ENCODE data around the gene HID1.

HID1 gene

DNA sequence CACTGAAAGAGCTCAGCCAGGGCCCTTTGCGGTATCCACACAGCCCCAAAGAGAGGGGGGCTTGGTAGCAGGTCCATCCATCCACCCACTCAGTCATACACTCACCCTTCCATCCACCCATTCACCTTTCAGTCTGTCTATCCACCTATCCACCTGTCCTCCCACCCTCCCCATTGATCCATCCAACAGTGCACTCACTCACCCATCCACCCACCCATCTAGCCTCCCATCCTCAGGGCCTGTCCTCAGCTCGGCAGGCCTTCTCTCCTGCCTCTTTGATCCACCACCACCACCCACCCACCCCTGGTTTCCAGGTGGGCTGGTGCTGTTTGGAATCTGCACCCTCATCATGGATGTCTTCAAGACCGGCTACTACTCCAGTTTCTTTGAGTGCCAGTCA is 47.3 kb downstream of the HID1 start:
- H3K27ac ChIP-seq (ENCODE audit: low read depth, low read length) = no peak overlapping the region
- peaks cover 34 to 62% (median 58%) of the 10 kb centered on the region in 5 donors for H3K27me3 ChIP-seq (ENCODE audit: control insufficient read depth in 5 of 5, insufficient read depth in 4 of 5, low read length in 5 of 5)
- no peak overlapping the region for H3K9ac ChIP-seq (ENCODE audit: low read length in 5 of 5)
- H3K9me3 ChIP-seq (ENCODE audit: control insufficient read depth in 5 of 5, low read length in 5 of 5) = no peaks in the 10 kb centered on the region
- no peak overlapping the region for H3K4me3 ChIP-seq (ENCODE audit: low read depth in 1 of 5, low read length in 5 of 5)
- H3K4me1 ChIP-seq (ENCODE audit: control insufficient read depth in 5 of 5, insufficient read depth in 5 of 5, low read length in 5 of 5) = peaks cover 2 to 24% (median 20%) of the 10 kb centered on the region in 5 donors
- H3K36me3 ChIP-seq (ENCODE audit: control insufficient read depth in 5 of 5, insufficient read depth in 5 of 5, low read length in 5 of 5) = no peaks in the 10 kb centered on the region

GRCh38 chr17:74924250-74924948 is 48.2 kb downstream of the HID1 start, which contains the start of gene OTOP2:
Gene OTOP2 (plus strand): TSS chr17:74924273. CDS start chr17:74924633, 360 bp downstream.
- Histone ChIP-seq H3K27me3 (ENCODE audit: control insufficient read depth in 5 of 5, insufficient read depth in 4 of 5, low read length in 5 of 5) (peaks cover 42 to 71% (median 63%) of the 10 kb centered on the region in 5 donors), H3K4me1 (ENCODE audit: control insufficient read depth in 5 of 5, insufficient read depth in 5 of 5, low read length in 5 of 5) (peaks cover 2 to 32% (median 20%) of the 10 kb centered on the region in 5 donors), H3K27ac (ENCODE audit: low read depth, low read length) (no peak within 1 kb of the TSS), H3K9ac (ENCODE audit: low read length in 5 of 5) (no peak within 1 kb of the TSS), H3K9me3 (ENCODE audit: control insufficient read depth in 5 of 5, low read length in 5 of 5) (no peaks in the 10 kb centered on the region), H3K36me3 (ENCODE audit: control insufficient read depth in 5 of 5, insufficient read depth in 5 of 5, low read length in 5 of 5) (no peaks in the 10 kb centered on the region), H3K4me3 (ENCODE audit: low read depth in 1 of 5, low read length in 5 of 5) (peak within 1 kb of the TSS in 2 of 5 donors; percentile 29 to 44)

- Histone ChIP-seq H3K9me3 (ENCODE audit: control insufficient read depth in 5 of 5, low read length in 5 of 5) (no peaks in the 10 kb centered on the region), H3K4me3 (ENCODE audit: low read depth in 1 of 5, low read length in 5 of 5) (peak overlapping the region in 1 of 5 donors; percentile 44), H3K4me1 (ENCODE audit: control insufficient read depth in 5 of 5, insufficient read depth in 5 of 5, low read length in 5 of 5) (peaks cover 2 to 32% (median 20%) of the 10 kb centered on the region in 5 donors), H3K9ac (ENCODE audit: low read length in 5 of 5) (no peak overlapping the region), H3K27ac (ENCODE audit: low read depth, low read length) (no peak overlapping the region), H3K27me3 (ENCODE audit: control insufficient read depth in 5 of 5, insufficient read depth in 4 of 5, low read length in 5 of 5) (peaks cover 44 to 77% (median 63%) of the 10 kb centered on the region in 5 donors), H3K36me3 (ENCODE audit: control insufficient read depth in 5 of 5, insufficient read depth in 5 of 5, low read length in 5 of 5) (no peaks in the 10 kb centered on the region)
These were observed 48.9 kb downstream of the HID1 start for GRCh38 chr17:74923538-74924249.

GRCh38 chr17:74922694-74923537 is 49.6 kb downstream of the HID1 start, which contains the start of gene USH1G:
Gene USH1G (minus strand): TSS chr17:74923255. CDS start chr17:74923073, 182 bp downstream.
- Histone ChIP-seq H3K27me3 (ENCODE audit: control insufficient read depth in 5 of 5, insufficient read depth in 4 of 5, low read length in 5 of 5) (peaks cover 44 to 81% (median 66%) of the 10 kb centered on the region in 5 donors), H3K4me1 (ENCODE audit: control insufficient read depth in 5 of 5, insufficient read depth in 5 of 5, low read length in 5 of 5) (peaks cover 2 to 32% (median 20%) of the 10 kb centered on the region in 5 donors), H3K4me3 (ENCODE audit: low read depth in 1 of 5, low read length in 5 of 5) (peak within 1 kb of the TSS in 1 of 5 donors; percentile 44), H3K27ac (ENCODE audit: low read depth, low read length) (no peak within 1 kb of the TSS), H3K9me3 (ENCODE audit: control insufficient read depth in 5 of 5, low read length in 5 of 5) (no peaks in the 10 kb centered on the region), H3K36me3 (ENCODE audit: control insufficient read depth in 5 of 5, insufficient read depth in 5 of 5, low read length in 5 of 5) (no peaks in the 10 kb centered on the region), H3K9ac (ENCODE audit: low read length in 5 of 5) (no peak within 1 kb of the TSS)

DNA sequence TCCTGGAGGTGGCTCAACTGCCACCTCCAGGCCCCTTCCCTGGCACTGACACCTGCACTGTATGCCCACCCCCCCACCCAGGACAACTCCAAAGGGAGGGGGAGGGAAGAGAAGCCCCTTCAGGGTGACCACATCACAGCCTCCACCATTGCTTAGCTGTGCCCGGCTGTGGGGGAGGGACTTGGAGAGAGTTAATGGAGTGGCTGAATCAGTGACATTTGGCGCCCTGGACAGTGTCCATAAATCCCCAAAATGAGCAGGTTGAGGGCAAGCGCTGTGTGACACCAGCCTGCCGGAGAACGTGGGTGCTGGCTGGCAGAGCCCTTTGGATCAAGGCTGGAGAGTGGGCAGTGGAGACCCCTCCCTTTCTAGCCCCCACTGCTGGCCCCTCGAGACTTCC is 50.4 kb downstream of the HID1 start:
- peaks cover 1 to 38% (median 23%) of the 10 kb centered on the region in 5 donors for H3K4me1 ChIP-seq (ENCODE audit: control insufficient read depth in 5 of 5, insufficient read depth in 5 of 5, low read length in 5 of 5)
- H3K9ac ChIP-seq (ENCODE audit: low read length in 5 of 5) = no peak overlapping the region
- no peak overlapping the region for H3K4me3 ChIP-seq (ENCODE audit: low read depth in 1 of 5, low read length in 5 of 5)
- no peaks in the 10 kb centered on the region for H3K36me3 ChIP-seq (ENCODE audit: control insufficient read depth in 5 of 5, insufficient read depth in 5 of 5, low read length in 5 of 5)
- no peak overlapping the region for H3K27ac ChIP-seq (ENCODE audit: low read depth, low read length)
- H3K27me3 ChIP-seq (ENCODE audit: control insufficient read depth in 5 of 5, insufficient read depth in 4 of 5, low read length in 5 of 5) = peaks cover 44 to 85% (median 66%) of the 10 kb centered on the region in 5 donors
- no peaks in the 10 kb centered on the region for H3K9me3 ChIP-seq (ENCODE audit: control insufficient read depth in 5 of 5, low read length in 5 of 5)

DNA sequence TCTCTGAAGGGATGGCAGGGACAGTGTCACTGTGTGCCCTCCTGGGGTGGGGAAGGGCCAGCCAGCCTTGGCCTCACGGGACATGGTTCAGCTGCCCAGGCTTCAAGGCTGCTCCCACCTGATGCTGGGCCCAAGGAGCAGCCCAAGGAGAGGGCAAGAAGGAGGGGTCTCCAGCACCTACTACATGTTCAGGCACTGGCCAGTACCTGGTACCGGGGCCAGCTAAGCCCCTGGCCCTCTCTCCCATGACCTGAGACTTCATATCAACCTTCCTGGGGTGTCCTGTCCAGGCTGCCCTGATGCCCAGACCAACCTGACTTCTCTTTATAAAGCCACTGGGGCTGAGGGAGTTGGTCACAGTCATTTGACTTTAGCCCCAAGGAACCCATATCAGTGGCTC is 50.8 kb downstream of the HID1 start:
- Histone ChIP-seq H3K4me3 (ENCODE audit: low read depth in 1 of 5, low read length in 5 of 5) (no peak overlapping the region), H3K36me3 (ENCODE audit: control insufficient read depth in 5 of 5, insufficient read depth in 5 of 5, low read length in 5 of 5) (no peaks in the 10 kb centered on the region), H3K9ac (ENCODE audit: low read length in 5 of 5) (no peak overlapping the region), H3K4me1 (ENCODE audit: control insufficient read depth in 5 of 5, insufficient read depth in 5 of 5, low read length in 5 of 5) (peaks cover 2 to 40% (median 23%) of the 10 kb centered on the region in 5 donors), H3K9me3 (ENCODE audit: control insufficient read depth in 5 of 5, low read length in 5 of 5) (peaks cover 0 to under 1% (median 0%) of the 10 kb centered on the region in 5 donors), H3K27me3 (ENCODE audit: control insufficient read depth in 5 of 5, insufficient read depth in 4 of 5, low read length in 5 of 5) (peaks cover 44 to 85% (median 70%) of the 10 kb centered on the region in 5 donors), H3K27ac (ENCODE audit: low read depth, low read length) (no peak overlapping the region)

DNA sequence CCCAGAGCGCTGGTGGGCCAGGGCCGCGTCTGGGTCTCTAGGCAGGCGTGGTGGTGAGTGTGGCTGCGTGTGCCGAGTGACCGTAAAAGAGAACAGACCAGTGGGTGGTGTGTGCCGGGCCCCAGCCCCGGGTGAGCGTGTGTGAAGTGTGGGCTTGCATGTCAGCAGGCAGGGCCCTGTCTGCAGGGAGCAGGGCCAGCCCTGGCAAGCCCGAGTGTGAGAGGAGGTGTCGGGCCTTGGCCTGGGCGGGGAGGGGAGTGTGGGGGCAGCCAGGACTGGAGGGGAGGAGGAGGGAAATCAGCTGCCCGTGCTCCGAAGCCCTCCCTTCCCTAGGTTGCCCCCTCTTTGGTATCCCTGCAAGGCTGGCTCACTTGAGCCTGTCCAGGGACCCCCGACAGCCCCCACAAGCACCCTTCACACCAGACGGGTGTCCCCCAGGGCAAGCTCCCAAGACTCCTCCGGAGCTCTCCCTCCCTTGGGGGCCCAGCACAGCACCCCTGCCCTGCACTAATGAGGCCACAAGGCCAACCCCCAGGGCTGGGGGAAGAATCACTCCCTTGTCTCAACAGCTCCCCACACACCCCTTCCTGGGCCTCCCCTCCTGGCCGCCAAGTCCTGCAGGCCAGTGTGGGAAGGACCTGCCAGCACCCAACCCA is 51.4 kb downstream of the HID1 start:
- H3K27me3 ChIP-seq (ENCODE audit: control insufficient read depth in 5 of 5, insufficient read depth in 4 of 5, low read length in 5 of 5) = peaks cover 44 to 88% (median 73%) of the 10 kb centered on the region in 5 donors
- no peak overlapping the region for H3K27ac ChIP-seq (ENCODE audit: low read depth, low read length)
- no peak overlapping the region for H3K9ac ChIP-seq (ENCODE audit: low read length in 5 of 5)
- H3K4me1 ChIP-seq (ENCODE audit: control insufficient read depth in 5 of 5, insufficient read depth in 5 of 5, low read length in 5 of 5) = peaks cover 3 to 40% (median 23%) of the 10 kb centered on the region in 5 donors
- H3K36me3 ChIP-seq (ENCODE audit: control insufficient read depth in 5 of 5, insufficient read depth in 5 of 5, low read length in 5 of 5) = no peaks in the 10 kb centered on the region
- H3K4me3 ChIP-seq (ENCODE audit: low read depth in 1 of 5, low read length in 5 of 5) = no peak overlapping the region
- H3K9me3 ChIP-seq (ENCODE audit: control insufficient read depth in 5 of 5, low read length in 5 of 5) = peaks cover 0 to 2% (median 0%) of the 10 kb centered on the region in 5 donors

GRCh38 chr17:74920642-74921025 is 51.9 kb downstream of the HID1 start:
- Histone ChIP-seq H3K4me1 (ENCODE audit: control insufficient read depth in 5 of 5, insufficient read depth in 5 of 5, low read length in 5 of 5) (peaks cover 3 to 40% (median 23%) of the 10 kb centered on the region in 5 donors), H3K9ac (ENCODE audit: low read length in 5 of 5) (no peak overlapping the region), H3K36me3 (ENCODE audit: control insufficient read depth in 5 of 5, insufficient read depth in 5 of 5, low read length in 5 of 5) (no peaks in the 10 kb centered on the region), H3K27ac (ENCODE audit: low read depth, low read length) (no peak overlapping the region), H3K27me3 (ENCODE audit: control insufficient read depth in 5 of 5, insufficient read depth in 4 of 5, low read length in 5 of 5) (peaks cover 40 to 85% (median 68%) of the 10 kb centered on the region in 5 donors), H3K9me3 (ENCODE audit: control insufficient read depth in 5 of 5, low read length in 5 of 5) (peaks cover 0 to 2% (median 0%) of the 10 kb centered on the region in 5 donors), H3K4me3 (ENCODE audit: low read depth in 1 of 5, low read length in 5 of 5) (no peak overlapping the region)

DNA sequence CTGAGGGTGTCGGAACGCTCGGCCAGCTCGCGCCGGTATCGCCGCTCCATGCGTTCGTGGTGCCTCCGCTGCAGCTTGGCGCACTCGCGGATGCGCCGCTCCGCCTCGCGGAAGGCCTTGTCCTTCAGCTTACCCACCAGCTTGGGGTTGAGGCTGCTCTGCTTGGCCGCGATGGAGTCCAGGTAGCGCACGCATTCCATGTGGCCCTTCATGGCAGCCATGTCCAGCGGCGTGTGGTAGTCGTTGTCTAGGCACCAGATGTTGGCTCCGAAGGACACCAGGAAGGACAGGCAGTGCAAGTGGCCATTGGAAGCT is 52.3 kb downstream of the HID1 start:
- no peak overlapping the region for H3K9ac ChIP-seq (ENCODE audit: low read length in 5 of 5)
- H3K27me3 ChIP-seq (ENCODE audit: control insufficient read depth in 5 of 5, insufficient read depth in 4 of 5, low read length in 5 of 5) = peaks cover 44 to 82% (median 65%) of the 10 kb centered on the region in 5 donors
- peaks cover 3 to 40% (median 23%) of the 10 kb centered on the region in 5 donors for H3K4me1 ChIP-seq (ENCODE audit: control insufficient read depth in 5 of 5, insufficient read depth in 5 of 5, low read length in 5 of 5)
- no peaks in the 10 kb centered on the region for H3K36me3 ChIP-seq (ENCODE audit: control insufficient read depth in 5 of 5, insufficient read depth in 5 of 5, low read length in 5 of 5)
- H3K4me3 ChIP-seq (ENCODE audit: low read depth in 1 of 5, low read length in 5 of 5) = no peak overlapping the region
- H3K27ac ChIP-seq (ENCODE audit: low read depth, low read length) = no peak overlapping the region
- peaks cover 0 to 2% (median 0%) of the 10 kb centered on the region in 5 donors for H3K9me3 ChIP-seq (ENCODE audit: control insufficient read depth in 5 of 5, low read length in 5 of 5)

Data from subcutaneous abdominal adipose tissue (tissue), 5 donors.